ENCODE measurements around the gene SNED1. TPM values are rescaled to one million over a fixed set of nuclear protein-coding genes. Genes with fewer than 3 reads are reported as not detected.
"Not testable (repeated sequence)": the region's sequence is repeated elsewhere in the genome, so short reads cannot be mapped to it uniquely, and the experiment has no call there.

SNED1 gene
- polyA plus RNA-seq, 1 experiment, result 3.9 TPM

- ChIA-PET CTCF (no interaction called here), POLR2A (no interaction called here)
- Histone ChIP-seq H3K36me3 (ENCODE audit: control insufficient read depth, insufficient read depth, low read length) (peaks cover 6% of the 10 kb centered on the region; the same call in 1 of the 2 replicates), H3K4me3 (ENCODE audit: low read depth, low read length) (peak overlapping the region; percentile 94), H3K27me3 (ENCODE audit: control insufficient read depth, insufficient read depth, low read length) (no peaks in the 10 kb centered on the region)
- no peak for DNase-seq (ENCODE audit: low read depth)
- TF ChIP-seq CTCF (IDR thresholded peaks at IDR 0.05; ENCODE audit: insufficient read depth, low read depth, low read length), result no peak
These were observed 104.8 kb downstream of the SNED1 start for GRCh38 chr2:241103176-241103595.

- CTCF ChIA-PET, result interaction anchor here (0.6 kb wide), 1 partner anchor 112 kb away, joined by 3 read pairs; no protein-coding TSS in a partner anchor
- DNase-seq (ENCODE audit: low read depth); POLR2A ChIA-PET; H3K4me3 ChIP-seq (ENCODE audit: low read depth, low read length); H3K27me3 ChIP-seq (ENCODE audit: control insufficient read depth, insufficient read depth, low read length); H3K36me3 ChIP-seq (ENCODE audit: control insufficient read depth, insufficient read depth, low read length): not testable (repeated sequence)
These were observed 106.2 kb downstream of the SNED1 start for GRCh38 chr2:241104611-241105010.

- POLR2A ChIA-PET, result no interaction called here
- no peak for TF ChIP-seq CTCF (IDR thresholded peaks at IDR 0.05; ENCODE audit: insufficient read depth, low read depth, low read length)
- no peak for DNase-seq (ENCODE audit: low read depth)
- H3K36me3 ChIP-seq (ENCODE audit: control insufficient read depth, insufficient read depth, low read length), result no peaks in the 10 kb centered on the region
- H3K4me3 ChIP-seq (ENCODE audit: low read depth, low read length), result no peak overlapping the region
- CTCF ChIA-PET, result no interaction called here
- no peaks in the 10 kb centered on the region for H3K27me3 ChIP-seq (ENCODE audit: control insufficient read depth, insufficient read depth, low read length)
These were observed 107.2 kb downstream of the SNED1 start for GRCh38 chr2:241105641-241106040.

- H3K27me3 ChIP-seq (ENCODE audit: control insufficient read depth, insufficient read depth, low read length), result no peaks in the 10 kb centered on the region
- POLR2A ChIA-PET, result no interaction called here
- CTCF ChIA-PET, result no interaction called here
These were observed 108.8 kb downstream of the SNED1 start for GRCh38 chr2:241107031-241107783.

GRCh38 chr2:241108271-241109209 is 110.1 kb downstream of the SNED1 start:
- ChIA-PET CTCF (no interaction called here), POLR2A (no interaction called here)
- no peak for DNase-seq (ENCODE audit: low read depth)
- TF ChIP-seq CTCF (IDR thresholded peaks at IDR 0.05; ENCODE audit: insufficient read depth, low read depth, low read length), result no peak
- Histone ChIP-seq H3K36me3 (ENCODE audit: control insufficient read depth, insufficient read depth, low read length) (no peaks in the 10 kb centered on the region), H3K4me3 (ENCODE audit: low read depth, low read length) (no peak overlapping the region), H3K27me3 (ENCODE audit: control insufficient read depth, insufficient read depth, low read length) (no peaks in the 10 kb centered on the region)

More at GRCh38 chr2:241107031-241107783, 108.8 kb downstream of the SNED1 start:
- no peak for DNase-seq (ENCODE audit: low read depth)
- TF ChIP-seq CTCF (IDR thresholded peaks at IDR 0.05; ENCODE audit: insufficient read depth, low read depth, low read length), result no peak
- no peak overlapping the region for H3K4me3 ChIP-seq (ENCODE audit: low read depth, low read length)
- H3K36me3 ChIP-seq (ENCODE audit: control insufficient read depth, insufficient read depth, low read length), result no peaks in the 10 kb centered on the region

Data from BJ (cell line).